T-helper 1 cell treated with Interleukin-12 subunit alpha and Interleukin-12 subunit beta and Interleukin-4 antibody, amounts not matched to agents 30 μg/mL and 1 μg/mL, for 36 hours (primary cell): ENCODE data around the gene TMEM121.

Experiments used
- H3K27ac Mint-ChIP-seq: one replicate; pipeline ENCODE4 v1.8.0; 2021; ENCODE audit warnings: mild to moderate bottlenecking, mixed read lengths
- H3K27me3 Mint-ChIP-seq: one replicate; pipeline ENCODE4 v1.8.0; 2021; ENCODE audit warnings: low read depth, mixed read lengths
- H3K36me3 Mint-ChIP-seq: one replicate; pipeline ENCODE4 v1.8.0; 2021; ENCODE audit warnings: low read depth, mixed read lengths
- H3K4me1 Mint-ChIP-seq: one replicate; pipeline ENCODE4 v1.8.0; 2021; ENCODE audit warnings: low read depth, mixed read lengths
- H3K4me3 Mint-ChIP-seq: one replicate; pipeline ENCODE4 v1.8.0; 2021; ENCODE audit warnings: mild to moderate bottlenecking, moderate library complexity, mixed read lengths
- H3K9me3 Mint-ChIP-seq: one replicate; pipeline ENCODE4 v1.8.0; 2021; ENCODE audit warnings: mixed read lengths

Gene TMEM121

GRCh38 chr14:105492031-105492970 lies 34.1 kb upstream of the TMEM121 start:
- Mint-ChIP-seq H3K27me3 (no peaks in the 10 kb centered on the region), H3K36me3 (no peaks in the 10 kb centered on the region), H3K9me3 (no peaks in the 10 kb centered on the region), H3K4me3 (peak overlapping the region; percentile 91), H3K27ac (peak overlapping the region; percentile 90), H3K4me1 (peaks cover 9% of the 10 kb centered on the region)

GRCh38 chr14:105492971-105493871 lies 33.2 kb upstream of the TMEM121 start:
- Mint-ChIP-seq H3K4me1 (peaks cover 9% of the 10 kb centered on the region), H3K4me3 (peak overlapping the region; percentile 37), H3K9me3 (no peaks in the 10 kb centered on the region), H3K27me3 (no peaks in the 10 kb centered on the region), H3K27ac (no peak overlapping the region), H3K36me3 (no peaks in the 10 kb centered on the region)

- no peaks in the 10 kb centered on the region for H3K9me3 Mint-ChIP-seq
- H3K27me3 Mint-ChIP-seq, result no peaks in the 10 kb centered on the region
- H3K36me3 Mint-ChIP-seq, result no peaks in the 10 kb centered on the region
- no peak overlapping the region for H3K27ac Mint-ChIP-seq
- peaks cover 9% of the 10 kb centered on the region for H3K4me1 Mint-ChIP-seq
- no peak overlapping the region for H3K4me3 Mint-ChIP-seq
These were observed 32.3 kb upstream of the TMEM121 start for GRCh38 chr14:105493921-105494605.

GRCh38 chr14:105494606-105494929 lies 31.8 kb upstream of the TMEM121 start:
- H3K9me3 Mint-ChIP-seq, result no peaks in the 10 kb centered on the region

GRCh38 chr14:105495101-105495989 lies 31.0 kb upstream of the TMEM121 start:
- H3K27me3 Mint-ChIP-seq, result no peaks in the 10 kb centered on the region
- H3K9me3 Mint-ChIP-seq, result no peaks in the 10 kb centered on the region

More at GRCh38 chr14:105494606-105494929, 31.8 kb upstream of the TMEM121 start:
- Mint-ChIP-seq H3K36me3 (no peaks in the 10 kb centered on the region), H3K27me3 (no peaks in the 10 kb centered on the region), H3K27ac (no peak overlapping the region), H3K4me3 (no peak overlapping the region), H3K4me1 (peaks cover 6% of the 10 kb centered on the region)

GRCh38 chr14:105495990-105496830 lies 30.2 kb upstream of the TMEM121 start:
- H3K27me3 Mint-ChIP-seq, result no peaks in the 10 kb centered on the region
- H3K27ac Mint-ChIP-seq, result no peak overlapping the region

More at GRCh38 chr14:105495101-105495989, 31.0 kb upstream of the TMEM121 start:
- Mint-ChIP-seq H3K4me1 (peaks cover 3% of the 10 kb centered on the region), H3K27ac (no peak overlapping the region), H3K36me3 (no peaks in the 10 kb centered on the region), H3K4me3 (no peak overlapping the region)

GRCh38 chr14:105496831-105497591 lies 29.4 kb upstream of the TMEM121 start:
- no peak overlapping the region for H3K4me3 Mint-ChIP-seq
- no peaks in the 10 kb centered on the region for H3K9me3 Mint-ChIP-seq
- no peaks in the 10 kb centered on the region for H3K27me3 Mint-ChIP-seq
- H3K36me3 Mint-ChIP-seq, result no peaks in the 10 kb centered on the region
- H3K27ac Mint-ChIP-seq, result no peak overlapping the region
- no peaks in the 10 kb centered on the region for H3K4me1 Mint-ChIP-seq

More at GRCh38 chr14:105495990-105496830, 30.2 kb upstream of the TMEM121 start:
- Mint-ChIP-seq H3K4me3 (no peak overlapping the region), H3K4me1 (peaks cover 3% of the 10 kb centered on the region), H3K36me3 (no peaks in the 10 kb centered on the region), H3K9me3 (no peaks in the 10 kb centered on the region)

- H3K27me3 Mint-ChIP-seq, result no peaks in the 10 kb centered on the region
- no peaks in the 10 kb centered on the region for H3K36me3 Mint-ChIP-seq
- H3K27ac Mint-ChIP-seq, result no peak overlapping the region
- H3K4me3 Mint-ChIP-seq, result no peak overlapping the region
- H3K4me1 Mint-ChIP-seq, result no peaks in the 10 kb centered on the region
- H3K9me3 Mint-ChIP-seq, result no peaks in the 10 kb centered on the region
These were observed 28.5 kb upstream of the TMEM121 start for GRCh38 chr14:105497671-105498429.

GRCh38 chr14:105498430-105499255 lies 27.7 kb upstream of the TMEM121 start:
- no peaks in the 10 kb centered on the region for H3K36me3 Mint-ChIP-seq
- H3K27ac Mint-ChIP-seq, result no peak overlapping the region
- no peaks in the 10 kb centered on the region for H3K4me1 Mint-ChIP-seq
- no peak overlapping the region for H3K4me3 Mint-ChIP-seq
- no peaks in the 10 kb centered on the region for H3K9me3 Mint-ChIP-seq
- H3K27me3 Mint-ChIP-seq, result no peaks in the 10 kb centered on the region

GRCh38 chr14:105499256-105500035 lies 26.9 kb upstream of the TMEM121 start:
- H3K36me3 Mint-ChIP-seq, result no peaks in the 10 kb centered on the region
- no peaks in the 10 kb centered on the region for H3K27me3 Mint-ChIP-seq
- H3K4me1 Mint-ChIP-seq, result no peaks in the 10 kb centered on the region
- no peak overlapping the region for H3K4me3 Mint-ChIP-seq
- H3K9me3 Mint-ChIP-seq, result no peaks in the 10 kb centered on the region
- no peak overlapping the region for H3K27ac Mint-ChIP-seq
